ENCODE measurements around the gene ADGRG1.

ADGRG1 gene

GRCh38 chr16:57687363-57687929 is 59.0 kb downstream of the ADGRG1 start:
- no peak for DNase-seq

GRCh38 chr16:57688487-57688986 is 60.1 kb downstream of the ADGRG1 start:
- no peak for DNase-seq

DNA sequence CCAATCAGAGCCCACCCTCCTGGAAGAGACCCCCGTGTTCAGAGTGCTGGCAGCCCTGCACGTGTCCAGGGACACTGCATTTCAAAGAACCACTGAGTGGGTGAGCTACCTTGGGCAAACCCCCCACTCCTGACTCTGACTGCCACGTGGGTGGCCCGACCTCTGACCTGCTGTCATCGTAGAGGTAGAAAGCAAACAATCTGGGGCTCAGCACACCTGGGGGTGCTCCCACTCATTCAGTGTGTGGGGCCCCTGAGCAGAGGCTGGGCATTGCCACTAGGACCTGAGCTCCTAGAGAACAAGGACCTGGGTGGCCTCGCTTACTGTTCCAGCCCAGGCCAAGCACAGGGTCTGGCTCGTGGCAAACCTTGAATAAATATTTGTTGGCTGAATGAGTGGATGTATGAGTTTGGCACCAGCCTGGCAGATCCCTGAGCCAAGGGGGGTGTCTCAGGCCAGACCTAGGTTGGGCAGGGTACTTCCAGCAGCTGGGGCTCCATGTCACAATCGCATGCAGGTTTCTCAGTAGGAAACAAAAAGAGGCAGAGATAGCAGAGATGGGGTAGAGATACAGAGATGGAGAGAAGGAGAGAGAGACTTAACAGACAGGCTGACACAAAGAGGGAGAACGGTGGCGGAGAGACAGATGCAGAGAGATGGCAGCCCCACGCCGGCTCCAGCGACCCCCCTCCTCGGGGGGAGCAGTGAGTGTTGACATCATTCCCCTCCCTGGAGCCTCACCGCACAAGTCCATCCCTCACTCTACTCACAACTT is 60.7 kb downstream of the ADGRG1 start:
- no peak for DNase-seq

GRCh38 chr16:57689762-57690558 is 61.5 kb downstream of the ADGRG1 start:
- no peak for DNase-seq

- no peak for DNase-seq
Observed at GRCh38 chr16:57690782-57691471, 62.5 kb downstream of the ADGRG1 start.

DNA sequence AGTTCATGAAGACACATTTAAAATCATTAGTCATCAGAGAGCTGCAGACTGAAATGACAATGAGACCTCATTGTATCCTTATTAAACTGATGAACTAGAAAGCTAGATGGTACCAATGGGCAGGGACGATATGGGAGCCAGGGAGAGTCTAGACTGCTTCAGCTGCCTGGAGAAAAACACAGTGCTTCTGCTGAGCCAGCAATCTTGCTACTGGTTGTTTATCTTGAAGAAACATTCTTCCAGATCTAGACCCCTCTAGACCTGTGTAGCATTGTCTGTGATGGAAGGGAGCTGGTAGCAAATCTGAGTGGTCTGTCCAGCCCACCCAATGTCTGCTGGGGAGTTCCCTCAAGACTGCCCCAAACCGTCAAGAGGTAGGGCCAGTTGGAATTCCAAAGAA is 64.2 kb downstream of the ADGRG1 start:
- no peak for DNase-seq

- no peak for DNase-seq
Observed at GRCh38 chr16:57693550-57693949, 65.1 kb downstream of the ADGRG1 start.

DNA sequence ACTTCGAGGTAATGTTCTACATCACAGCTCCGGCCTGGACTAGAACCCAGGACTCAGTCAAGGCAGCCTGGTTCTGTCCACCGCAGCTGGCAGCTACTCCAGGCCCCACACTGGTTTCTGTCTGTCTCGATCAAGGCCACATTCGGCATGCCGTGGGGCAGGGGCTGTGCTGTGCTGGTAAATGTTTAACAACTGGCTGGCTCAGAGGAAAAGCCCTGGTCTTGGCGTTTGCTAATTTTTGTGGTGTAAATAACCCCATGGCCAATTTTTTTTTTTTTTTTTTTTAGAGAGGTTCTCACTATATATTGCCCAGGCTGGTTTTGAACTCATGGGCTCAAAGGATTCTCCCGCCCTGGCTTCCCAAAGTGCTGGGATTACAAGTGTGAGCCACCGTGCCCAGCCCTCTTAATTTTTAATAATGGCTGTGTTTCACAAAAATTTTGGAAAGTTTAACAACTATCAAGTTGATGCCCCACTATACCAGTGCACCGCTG is 65.8 kb downstream of the ADGRG1 start:
- no peak for DNase-seq

GRCh38 chr16:57694725-57695679 is 66.6 kb downstream of the ADGRG1 start, which contains the start of gene DRC7:
DRC7 (plus strand) TSS chr16:57694806; CDS start chr16:57697950, 3,144 bp downstream.
- no peak for DNase-seq

- DNase-seq = no peak
Observed at GRCh38 chr16:57695680-57696069, 67.2 kb downstream of the ADGRG1 start.

DNA sequence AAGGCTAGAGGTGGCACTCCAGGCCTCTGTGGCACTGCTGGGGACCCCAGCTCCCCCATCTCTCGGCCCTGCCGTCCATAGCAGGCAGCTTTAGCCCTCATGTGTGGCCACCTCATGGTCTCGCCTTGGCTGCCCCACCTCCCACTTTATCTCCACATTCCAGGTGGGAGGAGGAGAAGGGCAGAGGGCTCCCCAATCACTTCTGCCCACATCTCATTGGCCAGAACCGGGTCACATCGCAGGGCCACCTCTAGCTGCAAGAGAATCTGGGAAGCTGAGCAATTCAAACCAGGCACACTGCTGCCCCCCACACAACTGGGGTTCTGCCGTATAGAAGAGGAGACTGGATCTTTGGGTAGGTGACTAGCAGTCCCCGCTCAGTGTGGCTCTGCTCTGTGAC is 67.8 kb downstream of the ADGRG1 start:
- DNase-seq = no peak

GRCh38 chr16:57697896-57698537 is 69.6 kb downstream of the ADGRG1 start:
- DNase-seq = no peak

- DNase-seq = no peak
Observed at GRCh38 chr16:57698812-57699405, 70.5 kb downstream of the ADGRG1 start.

- DNase-seq = no peak
Observed at GRCh38 chr16:57699481-57699880, 71.1 kb downstream of the ADGRG1 start.

- no peak for DNase-seq
Observed at GRCh38 chr16:57699899-57700298, 71.5 kb downstream of the ADGRG1 start.

DNA sequence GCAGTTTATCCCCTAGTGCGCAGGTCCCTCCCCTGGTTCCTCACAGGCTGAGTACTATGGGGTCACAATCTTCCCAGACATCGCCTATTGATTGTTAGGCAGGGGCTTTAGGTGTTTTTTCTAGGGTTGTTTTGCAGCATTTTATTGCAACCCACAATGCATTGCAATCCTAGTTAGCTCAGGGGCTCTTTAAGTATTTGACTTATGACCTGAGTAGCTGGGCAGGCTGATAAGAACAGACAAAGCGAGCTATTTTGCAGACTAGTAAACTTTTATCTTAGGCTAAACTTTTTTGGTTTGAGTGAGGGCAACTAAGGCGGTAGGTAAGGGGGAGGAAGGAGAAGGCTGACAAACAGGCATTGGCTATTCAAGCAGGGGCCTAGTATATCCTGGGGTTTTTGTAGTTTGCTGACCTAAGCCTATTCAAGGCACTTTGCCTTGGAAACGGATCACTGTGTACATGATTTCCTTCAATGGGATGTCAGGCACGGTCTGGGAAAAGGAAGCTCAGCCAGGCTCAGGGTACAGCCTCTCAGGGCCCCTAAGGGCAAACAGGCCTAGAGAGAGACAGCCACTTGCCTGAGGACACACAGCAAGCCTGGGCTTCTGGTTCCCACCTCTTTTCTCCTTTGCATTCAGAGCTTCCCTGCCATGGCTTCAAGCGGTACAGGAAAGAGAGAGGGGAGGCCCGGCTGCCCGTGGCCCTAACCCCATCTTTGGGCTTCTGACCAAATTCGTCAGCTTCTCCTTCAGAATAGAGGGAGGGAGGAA is 72.5 kb downstream of the ADGRG1 start:
- DNase-seq = no peak

DNA sequence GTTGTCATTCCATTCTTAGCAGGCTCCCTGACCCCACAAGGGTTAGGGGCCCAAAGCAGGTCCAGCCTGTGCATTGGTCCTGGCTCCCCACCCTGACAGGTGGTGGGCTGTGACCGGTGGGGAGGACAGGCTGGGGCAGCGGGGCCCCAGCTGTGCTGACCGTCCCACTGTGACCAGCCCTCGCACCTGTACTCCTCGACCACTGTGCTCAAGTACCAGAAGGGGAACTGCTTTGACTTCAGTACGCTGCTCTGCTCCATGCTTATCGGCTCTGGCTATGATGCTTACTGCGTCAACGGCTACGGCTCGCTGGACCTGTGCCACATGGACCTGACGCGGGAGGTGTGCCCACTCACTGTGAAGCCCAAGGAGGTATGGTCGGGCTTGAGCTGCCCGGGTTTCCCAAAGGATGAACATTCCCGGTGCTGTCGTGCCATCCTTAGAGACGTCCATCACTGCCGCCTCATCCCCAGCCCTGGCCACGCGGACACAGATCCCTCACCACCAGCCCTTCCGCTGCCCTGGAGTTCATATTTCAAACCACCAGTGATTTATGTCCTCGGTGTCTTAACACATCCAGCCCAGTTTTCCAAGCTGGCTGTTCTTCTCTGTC is 73.4 kb downstream of the ADGRG1 start:
- no peak for DNase-seq

DNA sequence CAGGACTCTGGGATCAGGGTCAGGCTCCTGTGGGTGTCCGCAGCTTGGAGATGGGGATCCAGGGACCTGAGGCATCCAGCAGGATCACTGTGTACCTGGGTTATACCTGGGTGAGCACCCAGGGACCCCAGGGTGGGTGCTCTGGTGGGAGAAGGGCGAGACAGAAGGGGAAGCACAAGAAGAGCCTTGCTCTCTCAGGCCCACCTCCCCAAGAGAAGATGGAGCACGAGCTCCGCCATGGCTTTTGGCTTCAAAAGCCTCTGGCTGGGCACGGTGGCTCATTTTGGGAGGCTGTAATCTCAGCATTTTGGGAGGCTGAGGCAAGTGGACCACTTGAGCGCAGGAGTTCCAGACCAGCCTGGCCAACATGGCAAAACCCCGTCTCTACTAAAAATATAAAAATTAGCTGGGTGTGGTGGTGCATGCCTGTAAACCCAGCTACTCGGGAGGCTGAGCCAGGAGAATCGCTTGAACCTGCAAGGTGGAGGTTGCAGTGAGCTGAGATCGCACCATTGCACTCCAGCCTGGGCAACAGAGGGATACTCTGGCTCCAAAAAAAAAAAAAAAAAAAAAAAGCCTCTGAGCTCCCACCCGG is 75.1 kb downstream of the ADGRG1 start:
- no peak for DNase-seq
